OCI-LY1 (cell line): ENCODE data around the gene NRP1.

ENCODE experiments used
- H2AFZ ChIP-seq: fragments of 200-600 bp; sonication (generic), shearing (Covaris generic); 2 replicates; pipeline ENCODE4 v1.6.0; 2014; ENCODE audit warnings: antibody characterized with exemption, mild to moderate bottlenecking, low read length
- H3F3A ChIP-seq: fragments of 200-600 bp; sonication (generic), shearing (Covaris generic); 2 replicates; pipeline ENCODE4 v1.6.0; 2014; ENCODE audit warnings: mild to moderate bottlenecking, antibody characterized with exemption, low read length, moderate library complexity; ENCODE audit not compliant: insufficient read depth
- H3K27ac ChIP-seq: fragments of 200-600 bp; sonication (generic); 2 replicates; pipeline ENCODE4 v1.5.1; 2014; ENCODE audit warnings: low read length, mixed run types, mild to moderate bottlenecking, low read depth; ENCODE audit not compliant: poor library complexity, severe bottlenecking
- H3K27me3 ChIP-seq: fragments of 200-600 bp; sonication (generic); 2 replicates; pipeline ENCODE4 v1.6.0; 2014; ENCODE audit warnings: antibody characterized with exemption, mild to moderate bottlenecking, low read length, moderate library complexity; ENCODE audit not compliant: insufficient read depth
- H3K36me3 ChIP-seq: fragments of 200-600 bp; sonication (generic); 2 replicates; pipeline ENCODE4 v1.6.1; 2014; ENCODE audit warnings: mild to moderate bottlenecking, antibody characterized with exemption, low read length, moderate library complexity, mixed read lengths; ENCODE audit not compliant: insufficient read depth
- H3K4me1 ChIP-seq: fragments of 200-600 bp; sonication (generic); 2 replicates; pipeline ENCODE4 v1.5.1; 2014; ENCODE audit warnings: mild to moderate bottlenecking, low read length, moderate library complexity; ENCODE audit not compliant: insufficient read depth, severe bottlenecking
- H3K4me2 ChIP-seq: fragments of 200-600 bp; sonication (generic), shearing (Covaris generic); 2 replicates; pipeline ENCODE4 v1.6.1; 2014; ENCODE audit warnings: low read length
- H3K4me3 ChIP-seq: fragments of 200-600 bp; sonication (generic); 2 replicates; pipeline ENCODE4 v1.5.1; 2014; ENCODE audit warnings: low read length, low read depth, mild to moderate bottlenecking, mixed read lengths; ENCODE audit not compliant: poor library complexity, severe bottlenecking
- H3K79me2 ChIP-seq: fragments of 200-600 bp; shearing (Covaris generic); 2 replicates; pipeline ENCODE4 v1.6.1; 2016; ENCODE audit warnings: mixed run types, low read length, mixed read lengths; ENCODE audit not compliant: insufficient read depth
- H3K9ac ChIP-seq: fragments of 200-600 bp; sonication (generic), shearing (Covaris generic); 2 replicates; pipeline ENCODE4 v1.6.1; 2014; ENCODE audit warnings: mild to moderate bottlenecking, low read length, mixed read lengths
- H3K9me2 ChIP-seq: fragments of 200-600 bp; sonication (generic), shearing (Covaris generic); 2 replicates; pipeline ENCODE4 v1.6.1; 2014; ENCODE audit warnings: low read depth, mild to moderate bottlenecking, low read length, mixed read lengths
- H3K9me3 ChIP-seq: fragments of 200-600 bp; shearing (Covaris generic); 2 replicates; pipeline ENCODE4 v1.6.1; 2014; ENCODE audit warnings: low read length, mixed read lengths
- H4K20me1 ChIP-seq: fragments of 200-600 bp; sonication (generic), shearing (Covaris generic); 2 replicates; pipeline ENCODE4 v1.6.0; 2016; ENCODE audit warnings: mild to moderate bottlenecking, low read length; ENCODE audit not compliant: insufficient read depth
- CTCF ChIP-seq: fragments of 200-600 bp; sonication (generic), shearing (Covaris generic); IDR thresholded peaks from 2 replicates; pipeline ENCODE4 v1.5.1; 2017; ENCODE audit warnings: mild to moderate bottlenecking, antibody characterized with exemption, low read length, moderate library complexity, mixed read lengths
- EZH2 ChIP-seq: fragments of 200-600 bp; sonication (generic), shearing (Covaris generic); IDR thresholded peaks from 2 replicates; pipeline ENCODE4 v1.8.0; 2017; ENCODE audit warnings: borderline replicate concordance, mixed run types, mild to moderate bottlenecking, antibody characterized with exemption, low read length, moderate library complexity, mixed read lengths

NRP1 gene

DNA sequence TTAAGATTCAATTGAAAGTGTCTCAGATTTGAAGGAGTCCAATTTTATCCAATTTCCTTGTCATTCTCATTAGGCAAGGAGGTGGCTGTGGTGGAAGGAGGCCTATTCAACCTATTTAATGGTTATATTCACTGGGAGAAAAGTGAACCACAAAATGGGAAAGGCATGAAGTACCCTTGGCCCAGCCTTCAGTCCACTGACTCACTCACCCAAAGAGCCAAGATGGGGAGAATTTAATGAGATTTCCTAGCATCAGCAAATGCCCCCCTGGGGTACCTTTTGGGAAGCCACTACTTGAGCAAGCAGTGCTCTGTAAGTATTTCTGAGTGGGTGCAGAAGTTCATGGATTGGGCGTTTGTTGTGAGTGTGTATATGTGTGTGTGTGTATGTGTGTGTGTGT lies 144.1 kb downstream of the NRP1 start:
- TF ChIP-seq EZH2: no peak
- no peak for TF ChIP-seq CTCF
- Histone ChIP-seq H3K4me2 (no peak overlapping the region), H3K9me3 (no peaks in the 10 kb centered on the region), H3F3A (no peaks in the 10 kb centered on the region), H3K4me1 (no peaks in the 10 kb centered on the region), H2AFZ (no peak overlapping the region), H3K9me2 (no peaks in the 10 kb centered on the region), H3K27me3 (no peaks in the 10 kb centered on the region), H4K20me1 (no peaks in the 10 kb centered on the region), H3K9ac (no peak overlapping the region), H3K4me3 (no peak overlapping the region), H3K36me3 (no peaks in the 10 kb centered on the region), H3K79me2 (no peaks in the 10 kb centered on the region), H3K27ac (no peak overlapping the region)

DNA sequence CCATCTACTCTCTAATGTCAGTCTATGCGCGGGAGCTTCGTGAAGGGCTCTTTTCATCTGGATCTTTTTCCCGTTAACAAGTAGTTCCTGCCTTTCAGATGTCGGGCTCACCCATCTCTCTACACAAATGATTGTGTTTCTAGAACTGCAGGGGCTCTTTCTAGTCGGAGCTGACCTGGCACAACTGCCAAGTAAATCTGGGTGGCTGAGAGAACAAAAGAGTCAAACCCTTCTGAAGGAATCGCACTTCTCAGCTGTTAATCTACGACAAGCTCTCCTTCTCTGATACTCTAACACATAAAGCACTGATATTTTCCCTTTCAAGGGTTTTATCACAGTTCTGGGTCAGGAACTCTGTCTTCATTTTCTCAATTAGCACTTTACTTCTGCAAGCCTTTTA lies 144.7 kb downstream of the NRP1 start:
- H2AFZ ChIP-seq: no peak overlapping the region
- H3K4me2 ChIP-seq: no peak overlapping the region
- H4K20me1 ChIP-seq: no peaks in the 10 kb centered on the region
- no peaks in the 10 kb centered on the region for H3K79me2 ChIP-seq
- TF ChIP-seq EZH2 (no peak), CTCF (no peak)
- H3K9me3 ChIP-seq: no peaks in the 10 kb centered on the region
- no peaks in the 10 kb centered on the region for H3K27me3 ChIP-seq
- H3K27ac ChIP-seq: no peak overlapping the region
- H3K4me3 ChIP-seq: no peak overlapping the region
- no peak overlapping the region for H3K9ac ChIP-seq
- H3K4me1 ChIP-seq: no peaks in the 10 kb centered on the region
- H3K9me2 ChIP-seq: no peaks in the 10 kb centered on the region
- no peaks in the 10 kb centered on the region for H3K36me3 ChIP-seq
- no peaks in the 10 kb centered on the region for H3F3A ChIP-seq

GRCh38 chr10:33189363-33189762 lies 145.1 kb downstream of the NRP1 start:
- Histone ChIP-seq H3K4me3 (no peak overlapping the region), H3K9me3 (no peaks in the 10 kb centered on the region), H3K9ac (no peak overlapping the region), H3K27me3 (no peaks in the 10 kb centered on the region), H3K9me2 (no peaks in the 10 kb centered on the region), H3K4me1 (no peaks in the 10 kb centered on the region), H2AFZ (no peak overlapping the region), H3K4me2 (no peak overlapping the region), H3F3A (no peaks in the 10 kb centered on the region), H3K27ac (no peak overlapping the region), H4K20me1 (no peaks in the 10 kb centered on the region), H3K79me2 (no peaks in the 10 kb centered on the region), H3K36me3 (no peaks in the 10 kb centered on the region)
- TF ChIP-seq CTCF: no peak
